HepG2 (cell line): ENCODE measurements around the gene DLL3. TPM values are rescaled to one million over a fixed set of nuclear protein-coding genes. Genes with fewer than 3 reads are reported as not detected.
A peak's percentile ranks its signal among the peaks of the same experiment; 100 is the strongest.

Experiments used
- ADNP ChIP-seq: sonication (generic); formaldehyde crosslinking; IDR thresholded peaks from 2 replicates; pipeline ENCODE4 v1.4.0; 2020; ENCODE audit warnings: missing genetic modification reagents
- ATF5 ChIP-seq: sonication (generic); formaldehyde crosslinking; IDR thresholded peaks from 2 replicates; pipeline ENCODE4 v1.4.0; 2020; ENCODE audit warnings: mild to moderate bottlenecking, low read depth, missing genetic modification reagents
- E2F1 ChIP-seq: sonication (generic); formaldehyde crosslinking; IDR thresholded peaks from 2 replicates; pipeline ENCODE4 v1.5.0; 2020; ENCODE audit warnings: missing genetic modification reagents
- FOXO1 ChIP-seq: sonication (generic); formaldehyde crosslinking; IDR thresholded peaks from 2 replicates; pipeline ENCODE4 v1.4.0; 2020; ENCODE audit warnings: missing genetic modification reagents
- HIVEP1 ChIP-seq: sonication (generic); formaldehyde crosslinking; IDR thresholded peaks from 2 replicates; pipeline ENCODE4 v1.4.0; 2020; ENCODE audit warnings: mild to moderate bottlenecking, missing genetic modification reagents
- PRMT3 ChIP-seq: sonication (generic); formaldehyde crosslinking; IDR thresholded peaks from 2 replicates; pipeline ENCODE4 v1.8.1; 2022; ENCODE audit warnings: low read depth, mild to moderate bottlenecking, moderate library complexity, missing genetic modification reagents, borderline replicate concordance
- RFX5 ChIP-seq: IDR thresholded peaks from 2 replicates; pipeline ENCODE4 v1.6.1; 2011; ENCODE audit warnings: low read depth, low read length, improper control_type of control experiment
- SP5 ChIP-seq: IDR thresholded peaks from 2 replicates; pipeline ENCODE4 v1.6.1; 2016; ENCODE audit warnings: low read depth, borderline replicate concordance
- TBL1XR1 ChIP-seq: fragments of 150-350 bp; IDR thresholded peaks from 2 replicates; pipeline ENCODE4 v1.6.1; 2014; ENCODE audit warnings: borderline replicate concordance, low read length; ENCODE audit not compliant: partially characterized antibody
- YEATS2 ChIP-seq: sonication (generic); formaldehyde crosslinking; IDR thresholded peaks from 2 replicates; pipeline ENCODE4 v1.4.0; 2020; ENCODE audit warnings: missing genetic modification reagents, borderline replicate concordance
- ZBTB25 ChIP-seq: IDR thresholded peaks from 2 replicates; pipeline ENCODE4 v1.6.1; 2018; ENCODE audit warnings: missing genetic modification reagents
- ZBTB4 ChIP-seq: sonication (generic); formaldehyde crosslinking; IDR thresholded peaks from 2 replicates; pipeline ENCODE4 v1.4.0; 2020; ENCODE audit warnings: missing genetic modification reagents, mild to moderate bottlenecking, borderline replicate concordance
- ZNF101 ChIP-seq: sonication (generic); formaldehyde crosslinking; IDR thresholded peaks from 2 replicates; pipeline ENCODE4 v1.4.0; 2020; ENCODE audit warnings: mild to moderate bottlenecking, low read depth, missing genetic modification reagents, borderline replicate concordance
- ZNF235 ChIP-seq: sonication (generic); formaldehyde crosslinking; IDR thresholded peaks from 2 replicates; pipeline ENCODE4 v1.8.1; 2023; ENCODE audit warnings: mild to moderate bottlenecking, missing genetic modification reagents, borderline replicate concordance
- ZNF251 ChIP-seq: sonication (generic); formaldehyde crosslinking; IDR thresholded peaks from 2 replicates; pipeline ENCODE4 v1.9.0; 2021; ENCODE audit warnings: mild to moderate bottlenecking, missing genetic modification reagents
- ZNF33B ChIP-seq: sonication (generic); formaldehyde crosslinking; IDR thresholded peaks from 2 replicates; pipeline ENCODE4 v1.5.1; 2020; ENCODE audit warnings: mild to moderate bottlenecking, missing genetic modification reagents
- ZNF367 ChIP-seq: sonication (generic); formaldehyde crosslinking; IDR thresholded peaks from 2 replicates; pipeline ENCODE4 v1.4.0; 2020; ENCODE audit warnings: missing genetic modification reagents, borderline replicate concordance
- ZNF468 ChIP-seq: sonication (generic); formaldehyde crosslinking; IDR thresholded peaks from 2 replicates; pipeline ENCODE4 v1.8.0; 2022; ENCODE audit warnings: mild to moderate bottlenecking, moderate library complexity, missing genetic modification reagents
- ZNF562 ChIP-seq: sonication (generic); formaldehyde crosslinking; IDR thresholded peaks from 2 replicates; pipeline ENCODE4 v1.8.0; 2022; ENCODE audit warnings: missing genetic modification reagents, borderline replicate concordance
- ZNF670 ChIP-seq: sonication (generic); formaldehyde crosslinking; IDR thresholded peaks from 2 replicates; pipeline ENCODE4 v1.8.0; 2022; ENCODE audit warnings: mild to moderate bottlenecking, missing genetic modification reagents, borderline replicate concordance
- ZNF883 ChIP-seq: sonication (generic); formaldehyde crosslinking; IDR thresholded peaks from 2 replicates; pipeline ENCODE4 v1.5.1; 2020; ENCODE audit warnings: mild to moderate bottlenecking, missing genetic modification reagents; ENCODE audit errors: not compliant biosample characterization
- ZZZ3 ChIP-seq: sonication (generic); formaldehyde crosslinking; IDR thresholded peaks from 2 replicates; pipeline ENCODE4 v1.4.0; 2020; ENCODE audit warnings: missing genetic modification reagents, mild to moderate bottlenecking, borderline replicate concordance
- polyA plus RNA-seq, 8 experiments: library from polyadenylated mRNA; depleted of rRNA in 3 of 8; stranded (reverse) in 7 of 8; unstranded in 1 of 8; fragments of >200 nt; fragmentation: Illumina TruSeq in 4 of 8; extraction: Trizol in 4 of 8; gene quantifications; 2 replicates each; pipeline versions ENCODE4 v1.2.1 to v1.2.3, GENCODE V29; 2011 to 2016; ENCODE audit warnings: low read depth in 4 of 8, missing spikeins in 1 of 8, mixed read lengths in 1 of 8; ENCODE audit not compliant: insufficient read depth in 1 of 8
- total RNA-seq, 5 experiments: library from RNA; depleted of rRNA; stranded (reverse); fragments of >200 nt; fragmentation: Illumina TruSeq; extraction: Trizol; gene quantifications; 2 replicates each; pipeline ENCODE4 v1.2.3, GENCODE V29; 2016; ENCODE audit warnings: low read depth in 1 of 5

The DLL3 gene
- total and polyA plus RNA-seq, 2 of the 13 experiments (the other 11 are each of a cell fraction or from before 2014, with no cell fraction given), result 0.35 to 0.55 TPM

- TF ChIP-seq ADNP (no peak), ZNF670 (CRISPR knock-in tag) (no peak; the same call in 1 of the 2 replicates), ZNF251 (CRISPR knock-in tag) (no peak), ZNF235 (CRISPR knock-in tag) (peak; percentile 51; the same call in 1 of the 2 replicates), PRMT3 (peak; percentile 98), RFX5 (no peak), SP5 (CRISPR knock-in tag) (no peak), ZBTB4 (CRISPR knock-in tag) (no peak), YEATS2 (no peak), ZNF101 (CRISPR knock-in tag) (no peak), ZNF562 (CRISPR knock-in tag) (peak; percentile 92), FOXO1 (CRISPR knock-in tag) (peak; percentile 25; the same call in 1 of the 2 replicates), ATF5 (CRISPR knock-in tag) (peak; percentile 82; the same call in 1 of the 2 replicates), ZNF367 (peak; percentile 97; the same call in 1 of the 2 replicates), ZNF468 (CRISPR knock-in tag) (0 out of 2 replicates have a peak, but pooled peaks have one; percentile 87), ZZZ3 (CRISPR knock-in tag) (no peak), ZBTB25 (CRISPR knock-in tag) (no peak), E2F1 (CRISPR knock-in tag) (0 out of 2 replicates have a peak, but pooled peaks have one; percentile 48), HIVEP1 (CRISPR knock-in tag) (no peak; the same call in 1 of the 2 replicates), ZNF883 (CRISPR knock-in tag) (peak; percentile 99), TBL1XR1 (no peak), ZNF33B (CRISPR knock-in tag) (0 out of 2 replicates have a peak, but pooled peaks have one; percentile 69)
Observed at GRCh38 chr19:39506944-39507714, 8.4 kb downstream of the DLL3 start (continued).
